Choroid plexus epithelial cell (primary cell): Measurements from ENCODE around the gene CCSER1.
"Not testable (repeated sequence)": the region's sequence is repeated elsewhere in the genome, so short reads cannot be mapped to it uniquely, and the experiment has no call there.

Experiments used
- DNase-seq: peaks from one replicate; pipeline ENCODE4 v3.0.0-alpha.2; 2010; ENCODE audit warnings: low read depth
- H3K4me3 ChIP-seq: 2 replicates; pipeline ENCODE4 v1.5.1; 2011; ENCODE audit warnings: low read depth, mild to moderate bottlenecking, control low read depth, low read length, moderate library complexity
- CTCF ChIP-seq: conservative IDR thresholded peaks from 2 replicates; pipeline ENCODE4 v1.5.1; 2011; ENCODE audit warnings: low read depth, mild to moderate bottlenecking, control low read depth, inconsistent platforms, low read length, moderate library complexity

CCSER1 gene

GRCh38 chr4:91123742-91124141, 996.5 kb downstream of the CCSER1 start:
- no peak for DNase-seq
- H3K4me3 ChIP-seq: no peak overlapping the region
- TF ChIP-seq CTCF: no peak

- no peak for TF ChIP-seq CTCF
- H3K4me3 ChIP-seq: no peak overlapping the region
- no peak for DNase-seq
These were observed 1000.0 kb downstream of the CCSER1 start for GRCh38 chr4:91127192-91127591.

- DNase-seq: no peak
- no peak for TF ChIP-seq CTCF
- no peak overlapping the region for H3K4me3 ChIP-seq
These were observed 1000.6 kb downstream of the CCSER1 start for GRCh38 chr4:91127831-91128230.

GRCh38 chr4:91128519-91128918, 1001.3 kb downstream of the CCSER1 start:
- TF ChIP-seq CTCF: no peak
- no peak overlapping the region for H3K4me3 ChIP-seq
- DNase-seq: no peak

GRCh38 chr4:91147067-91147466, 1019.9 kb downstream of the CCSER1 start:
- TF ChIP-seq CTCF: no peak
- no peak for DNase-seq
- no peak overlapping the region for H3K4me3 ChIP-seq

- not testable (repeated sequence) for DNase-seq, H3K4me3 ChIP-seq
These were observed 1026.8 kb downstream of the CCSER1 start for GRCh38 chr4:91154041-91154440.

GRCh38 chr4:91167864-91168653, 1040.9 kb downstream of the CCSER1 start:
- not testable (repeated sequence) for DNase-seq, H3K4me3 ChIP-seq

- no peak for DNase-seq
- no peak for TF ChIP-seq CTCF
These were observed 1043.6 kb downstream of the CCSER1 start for GRCh38 chr4:91170768-91171167.

More at GRCh38 chr4:91170768-91171167, 1043.6 kb downstream of the CCSER1 start:
- H3K4me3 ChIP-seq: no peak overlapping the region
